Measurements from ENCODE around the gene NFIB.

The NFIB gene

GRCh38 chr9:14272927-14273528, 40.9 kb downstream of the NFIB start:
- DNase-seq = no peak

GRCh38 chr9:14271093-14271673, 42.8 kb downstream of the NFIB start:
- peak; percentile 91 for DNase-seq

- no peak for DNase-seq
These were observed 43.4 kb downstream of the NFIB start for GRCh38 chr9:14270358-14271092.

GRCh38 chr9:14269916-14270315, 44.0 kb downstream of the NFIB start:
- DNase-seq = no peak

GRCh38 chr9:14263707-14264483, 50.0 kb downstream of the NFIB start:
- DNase-seq = no peak

- no peak for DNase-seq
These were observed 51.1 kb downstream of the NFIB start for GRCh38 chr9:14262827-14263226.

GRCh38 chr9:14261616-14262015, 52.3 kb downstream of the NFIB start:
- no peak for DNase-seq

- no peak for DNase-seq
These were observed 53.8 kb downstream of the NFIB start for GRCh38 chr9:14260101-14260500.

GRCh38 chr9:14258660-14259239, 55.2 kb downstream of the NFIB start:
- DNase-seq = no peak

GRCh38 chr9:14258156-14258555, 55.8 kb downstream of the NFIB start:
- no peak for DNase-seq

- no peak for DNase-seq
These were observed 57.4 kb downstream of the NFIB start for GRCh38 chr9:14256588-14256987.

GRCh38 chr9:14251154-14252071, 62.5 kb downstream of the NFIB start:
- DNase-seq = peak; percentile 56

GRCh38 chr9:14250794-14251153, 63.2 kb downstream of the NFIB start:
- no peak for DNase-seq

GRCh38 chr9:14249527-14249926, 64.4 kb downstream of the NFIB start:
- no peak for DNase-seq

GRCh38 chr9:14248149-14248548, 65.8 kb downstream of the NFIB start:
- no peak for DNase-seq

- no peak for DNase-seq
These were observed 66.4 kb downstream of the NFIB start for GRCh38 chr9:14247577-14247976.

- no peak for DNase-seq
These were observed 67.0 kb downstream of the NFIB start for GRCh38 chr9:14246951-14247350.

- DNase-seq = no peak
These were observed 67.9 kb downstream of the NFIB start for GRCh38 chr9:14245901-14246525.

- DNase-seq = no peak
These were observed 70.4 kb downstream of the NFIB start for GRCh38 chr9:14243514-14244042.

GRCh38 chr9:14242150-14242805, 71.7 kb downstream of the NFIB start:
- no peak for DNase-seq

GRCh38 chr9:14240537-14240936, 73.4 kb downstream of the NFIB start:
- no peak for DNase-seq

Measured in eye (tissue), 1 donor.